Parathyroid adenoma (tissue), 2 donors: ENCODE measurements around the gene HERC4.
"Not testable (repeated sequence)": the region's sequence is repeated elsewhere in the genome, so short reads cannot be mapped to it uniquely, and the experiment has no call there.

ENCODE experiments used
- H2AFZ ChIP-seq: fragments of 300-600 bp; sonication (generic); one replicate; pipeline ENCODE4 v1.7.0; 2017; ENCODE audit warnings: antibody characterized with exemption, mild to moderate bottlenecking
- H3K27ac ChIP-seq: fragments of 300-600 bp; sonication (generic); one replicate; pipeline ENCODE4 v1.7.0; 2017
- H3K27me3 ChIP-seq: fragments of 300-600 bp; sonication (generic); one replicate; pipeline ENCODE4 v1.7.0; 2017; ENCODE audit warnings: low read length; ENCODE audit not compliant: control insufficient read depth, insufficient read depth
- H3K36me3 ChIP-seq: fragments of 300-600 bp; sonication (generic); one replicate; pipeline ENCODE4 v1.7.0; 2017; ENCODE audit warnings: low read length; ENCODE audit not compliant: control insufficient read depth, insufficient read depth
- H3K4me1 ChIP-seq: fragments of 300-600 bp; sonication (generic); one replicate; pipeline ENCODE4 v1.7.0; 2017; ENCODE audit warnings: control low read depth
- H3K4me2 ChIP-seq: fragments of 300-600 bp; sonication (generic); one replicate; pipeline ENCODE4 v1.7.0; 2017; ENCODE audit warnings: low read length
- H3K4me3 ChIP-seq: fragments of 300-600 bp; sonication (generic); one replicate; pipeline ENCODE4 v1.7.0; 2017; ENCODE audit warnings: low read depth, low read length
- H3K79me2 ChIP-seq: fragments of 300-600 bp; sonication (generic); one replicate; pipeline ENCODE4 v1.7.0; 2017; ENCODE audit warnings: control low read depth
- H3K9ac ChIP-seq: fragments of 300-600 bp; sonication (generic); one replicate; pipeline ENCODE4 v1.7.0; 2017; ENCODE audit warnings: mild to moderate bottlenecking
- H3K9me3 ChIP-seq: fragments of 300-600 bp; sonication (generic); one replicate; pipeline ENCODE4 v1.7.0; 2017; ENCODE audit warnings: low read length; ENCODE audit not compliant: control insufficient read depth
- TF ChIP-seq, protein P1 (sequence below): fragments of 300-600 bp; sonication (generic); IDR thresholded peaks from one replicate; pipeline ENCODE4 v1.7.0; 2017; ENCODE audit warnings: antibody characterized with exemption, mild to moderate bottlenecking
- donor health status: primary hyperparathyroidism.

HERC4 gene

DNA sequence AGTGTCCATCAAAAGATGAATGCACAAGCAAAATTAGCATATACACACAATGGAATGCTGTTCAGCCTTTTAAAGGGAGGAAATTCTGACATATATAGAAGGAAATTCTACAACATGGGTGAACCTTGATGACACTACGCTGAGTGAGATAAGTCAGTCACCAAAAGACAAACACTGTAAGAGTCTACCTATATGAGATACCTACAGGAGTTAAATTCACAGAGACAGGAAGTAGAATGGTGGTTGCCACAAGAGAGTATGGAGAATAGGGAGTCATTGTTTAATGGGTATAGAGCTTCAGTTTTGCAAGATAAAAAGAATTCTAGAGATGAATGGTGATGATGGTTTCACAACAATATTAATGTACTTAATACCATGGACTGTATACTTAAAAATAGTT lies 51.8 kb downstream of the HERC4 start:
- Histone ChIP-seq H3K36me3 (no peaks in the 10 kb centered on the region), H3K79me2 (no peaks in the 10 kb centered on the region), H3K9ac (no peak overlapping the region), H3K4me1 (no peaks in the 10 kb centered on the region), H3K9me3 (no peaks in the 10 kb centered on the region), H3K4me3 (no peak overlapping the region), H3K27me3 (no peaks in the 10 kb centered on the region), H3K4me2 (no peak overlapping the region), H3K27ac (no peak overlapping the region), H2AFZ (no peak overlapping the region)
- TF ChIP-seq, protein P1, sequence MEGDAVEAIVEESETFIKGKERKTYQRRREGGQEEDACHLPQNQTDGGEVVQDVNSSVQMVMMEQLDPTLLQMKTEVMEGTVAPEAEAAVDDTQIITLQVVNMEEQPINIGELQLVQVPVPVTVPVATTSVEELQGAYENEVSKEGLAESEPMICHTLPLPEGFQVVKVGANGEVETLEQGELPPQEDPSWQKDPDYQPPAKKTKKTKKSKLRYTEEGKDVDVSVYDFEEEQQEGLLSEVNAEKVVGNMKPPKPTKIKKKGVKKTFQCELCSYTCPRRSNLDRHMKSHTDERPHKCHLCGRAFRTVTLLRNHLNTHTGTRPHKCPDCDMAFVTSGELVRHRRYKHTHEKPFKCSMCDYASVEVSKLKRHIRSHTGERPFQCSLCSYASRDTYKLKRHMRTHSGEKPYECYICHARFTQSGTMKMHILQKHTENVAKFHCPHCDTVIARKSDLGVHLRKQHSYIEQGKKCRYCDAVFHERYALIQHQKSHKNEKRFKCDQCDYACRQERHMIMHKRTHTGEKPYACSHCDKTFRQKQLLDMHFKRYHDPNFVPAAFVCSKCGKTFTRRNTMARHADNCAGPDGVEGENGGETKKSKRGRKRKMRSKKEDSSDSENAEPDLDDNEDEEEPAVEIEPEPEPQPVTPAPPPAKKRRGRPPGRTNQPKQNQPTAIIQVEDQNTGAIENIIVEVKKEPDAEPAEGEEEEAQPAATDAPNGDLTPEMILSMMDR: no peak

DNA sequence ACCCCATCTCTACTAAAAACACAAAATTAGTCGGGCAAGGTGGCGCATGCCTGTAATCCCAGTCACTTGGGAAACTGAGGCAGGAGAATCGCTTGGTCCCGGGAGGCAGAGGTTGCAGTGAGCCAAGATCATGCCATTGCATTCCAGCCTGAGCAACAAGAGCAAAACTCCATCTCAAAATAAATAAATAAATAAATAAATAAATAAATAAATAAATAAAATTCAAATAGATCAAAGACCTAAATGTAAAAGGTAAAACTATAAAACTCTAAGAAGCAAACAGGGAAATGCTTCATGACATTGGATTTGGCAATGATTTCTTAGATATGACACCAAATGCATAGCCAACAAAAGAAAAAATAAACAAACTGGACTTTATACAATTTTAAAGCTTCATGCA lies 52.8 kb downstream of the HERC4 start:
- H3K9me3 ChIP-seq, H3K27me3 ChIP-seq, H2AFZ ChIP-seq, H3K27ac ChIP-seq, H3K4me3 ChIP-seq, H3K9ac ChIP-seq, H3K36me3 ChIP-seq, H3K4me2 ChIP-seq, H3K4me1 ChIP-seq, H3K79me2 ChIP-seq: not testable (repeated sequence)

DNA sequence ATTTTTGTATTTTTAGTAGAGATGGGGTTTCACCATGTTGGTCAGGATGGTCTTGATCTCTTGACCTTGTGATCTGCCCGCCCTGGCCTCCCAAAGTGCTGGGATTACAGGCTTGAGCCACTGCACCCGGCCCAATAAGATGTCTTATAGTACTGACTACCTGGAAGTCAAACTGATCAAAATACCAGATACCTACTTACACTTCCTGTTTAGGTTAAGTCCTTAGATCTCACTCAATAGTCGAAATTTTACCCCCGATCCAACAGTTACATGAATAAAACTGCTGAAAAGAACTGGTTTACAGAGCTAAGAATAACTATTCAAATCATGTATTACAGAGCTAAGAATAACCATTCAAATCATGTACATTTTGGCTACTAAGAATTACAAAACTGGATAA lies 58.6 kb downstream of the HERC4 start:
- H3K36me3 ChIP-seq, H3K27me3 ChIP-seq, H3K9me3 ChIP-seq, H3K27ac ChIP-seq, H3K79me2 ChIP-seq, H2AFZ ChIP-seq, H3K9ac ChIP-seq, H3K4me3 ChIP-seq, H3K4me2 ChIP-seq, H3K4me1 ChIP-seq: not testable (repeated sequence)

DNA sequence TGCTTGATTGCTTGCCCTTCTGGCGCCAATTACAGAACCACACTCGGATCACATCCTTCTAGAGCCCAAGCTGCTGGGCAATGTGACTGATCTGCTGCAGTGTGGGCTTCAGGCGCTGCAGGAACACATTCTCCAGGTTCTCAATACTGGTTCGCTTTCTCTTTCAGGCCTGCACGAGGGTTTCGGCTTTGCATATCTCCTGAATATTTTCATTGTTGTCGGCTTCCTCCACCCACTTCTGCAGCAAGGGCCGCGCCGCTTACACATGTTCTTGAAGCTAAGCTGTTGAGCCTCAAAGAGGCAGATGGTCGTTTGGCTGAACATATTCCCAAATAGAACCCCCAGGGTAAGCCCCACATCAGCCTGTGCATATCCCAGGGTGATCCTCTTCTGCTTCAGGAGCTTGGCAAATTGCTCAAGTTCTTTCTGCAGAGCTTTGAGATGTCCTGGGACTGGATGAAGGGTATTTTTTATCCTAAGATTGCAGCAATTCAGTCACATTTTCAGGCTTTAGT lies 64.6 kb downstream of the HERC4 start:
- Histone ChIP-seq H3K27ac (no peak overlapping the region), H3K4me1 (no peaks in the 10 kb centered on the region), H3K9ac (no peak overlapping the region), H3K4me3 (no peak overlapping the region), H2AFZ (no peak overlapping the region), H3K9me3 (no peaks in the 10 kb centered on the region), H3K36me3 (no peaks in the 10 kb centered on the region), H3K27me3 (no peaks in the 10 kb centered on the region), H3K4me2 (no peak overlapping the region), H3K79me2 (peaks cover 3% of the 10 kb centered on the region)
- TF ChIP-seq, protein P1: no peak

DNA sequence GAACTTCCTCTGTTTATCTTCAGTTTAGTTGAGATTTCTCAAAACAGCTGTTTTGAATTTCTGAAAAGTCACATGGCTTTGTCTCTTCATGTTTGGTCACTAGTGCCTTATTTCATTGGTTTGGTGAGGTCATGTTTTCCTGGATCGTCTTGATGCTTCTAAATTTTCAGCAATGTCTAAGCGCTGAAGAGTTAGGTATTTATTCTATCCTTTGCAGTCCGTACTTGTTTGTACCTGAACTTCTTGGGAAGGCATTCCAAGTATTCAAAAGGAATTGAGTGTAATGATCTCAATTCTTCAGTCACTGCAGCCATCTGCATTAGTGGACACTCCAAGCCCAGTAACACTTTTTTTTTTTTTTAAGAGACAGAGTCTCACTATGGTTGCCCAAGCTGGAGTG lies 67.7 kb downstream of the HERC4 start:
- H3K79me2 ChIP-seq: peaks cover 3% of the 10 kb centered on the region
- H3K4me2 ChIP-seq: no peak overlapping the region
- no peak overlapping the region for H2AFZ ChIP-seq
- no peak overlapping the region for H3K27ac ChIP-seq
- H3K4me1 ChIP-seq: no peaks in the 10 kb centered on the region
- no peaks in the 10 kb centered on the region for H3K9me3 ChIP-seq
- H3K4me3 ChIP-seq: no peak overlapping the region
- no peaks in the 10 kb centered on the region for H3K36me3 ChIP-seq
- TF ChIP-seq, protein P1: no peak
- H3K27me3 ChIP-seq: no peaks in the 10 kb centered on the region
- H3K9ac ChIP-seq: no peak overlapping the region

GRCh38 chr10:68001539-68001938 lies 73.5 kb downstream of the HERC4 start:
- H3K27ac ChIP-seq: no peak overlapping the region
- H3K9me3 ChIP-seq: no peaks in the 10 kb centered on the region
- no peak overlapping the region for H2AFZ ChIP-seq
- no peaks in the 10 kb centered on the region for H3K79me2 ChIP-seq
- no peaks in the 10 kb centered on the region for H3K36me3 ChIP-seq
- H3K4me2 ChIP-seq: no peak overlapping the region
- H3K4me3 ChIP-seq: no peak overlapping the region
- no peaks in the 10 kb centered on the region for H3K4me1 ChIP-seq
- no peaks in the 10 kb centered on the region for H3K27me3 ChIP-seq
- TF ChIP-seq, protein P1: no peak
- no peak overlapping the region for H3K9ac ChIP-seq
